Mammary epithelial cell (primary cell): ENCODE results near the gene TMOD1.

Source experiments
- CTCF ChIP-seq, 2 donors: IDR thresholded peaks in 1 of 2; conservative IDR thresholded peaks in 1 of 2; 2 replicates each; pipeline ENCODE4 v1.5.1; 2011 to 2012; ENCODE audit warnings: inconsistent platforms in 2 of 2, low read length in 2 of 2, mild to moderate bottlenecking in 2 of 2, control low read depth in 1 of 2, low read depth in 1 of 2; ENCODE audit not compliant: insufficient read depth in 1 of 2; ENCODE audit errors: extremely low read depth in 1 of 2
- EZH2 ChIP-seq: IDR thresholded peaks from 2 replicates; pipeline ENCODE4 v1.6.1; 2012; ENCODE audit warnings: low read length, inconsistent platforms, borderline replicate concordance

DNA sequence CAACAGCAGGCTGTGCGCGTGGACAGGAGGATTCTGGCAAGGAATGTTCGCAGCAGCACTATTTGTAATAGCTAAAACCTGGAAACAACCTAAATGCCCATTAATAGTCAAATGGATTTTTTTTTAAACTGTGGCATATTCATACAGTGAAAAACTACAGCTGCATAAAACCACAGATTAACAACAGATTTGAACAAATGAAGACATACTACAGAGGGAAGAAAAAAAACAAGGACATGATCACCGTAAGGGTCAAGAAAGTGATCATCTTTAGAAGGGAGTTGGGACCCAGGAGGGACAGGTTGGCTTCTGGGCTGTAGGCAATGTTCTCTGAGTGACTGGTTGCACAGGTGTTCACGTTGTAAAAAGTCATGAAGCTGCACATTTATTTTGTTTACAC, 1.2 kb upstream of the TMOD1 start:
- TF ChIP-seq CTCF (conservative IDR thresholded peaks at IDR 0.05 in 1 of 2, IDR thresholded peaks at IDR 0.05 in 1 of 2; ENCODE audit: extremely low read depth in 1 of 2, insufficient read depth in 1 of 2, low read depth in 1 of 2, low read length in 2 of 2) (no peak), EZH2 (no peak)
